HG03097 (cell line): ENCODE results near the gene SIT1.

Source experiments
- ATAC-seq: cut with Tn5 transposase; IDR thresholded peaks from one replicate; pipeline ENCODE4 v1.9.1; 2021; ENCODE audit not compliant: unreplicated experiment, low FRiP score

Gene SIT1

GRCh38 chr9:35682520-35683315 is 32.0 kb upstream of the SIT1 start:
- no peak for ATAC-seq

- ATAC-seq, result no peak
Measured at GRCh38 chr9:35682051-35682450, 31.3 kb upstream of the SIT1 start.

GRCh38 chr9:35681341-35682002 is 30.7 kb upstream of the SIT1 start:
- no peak for ATAC-seq

DNA sequence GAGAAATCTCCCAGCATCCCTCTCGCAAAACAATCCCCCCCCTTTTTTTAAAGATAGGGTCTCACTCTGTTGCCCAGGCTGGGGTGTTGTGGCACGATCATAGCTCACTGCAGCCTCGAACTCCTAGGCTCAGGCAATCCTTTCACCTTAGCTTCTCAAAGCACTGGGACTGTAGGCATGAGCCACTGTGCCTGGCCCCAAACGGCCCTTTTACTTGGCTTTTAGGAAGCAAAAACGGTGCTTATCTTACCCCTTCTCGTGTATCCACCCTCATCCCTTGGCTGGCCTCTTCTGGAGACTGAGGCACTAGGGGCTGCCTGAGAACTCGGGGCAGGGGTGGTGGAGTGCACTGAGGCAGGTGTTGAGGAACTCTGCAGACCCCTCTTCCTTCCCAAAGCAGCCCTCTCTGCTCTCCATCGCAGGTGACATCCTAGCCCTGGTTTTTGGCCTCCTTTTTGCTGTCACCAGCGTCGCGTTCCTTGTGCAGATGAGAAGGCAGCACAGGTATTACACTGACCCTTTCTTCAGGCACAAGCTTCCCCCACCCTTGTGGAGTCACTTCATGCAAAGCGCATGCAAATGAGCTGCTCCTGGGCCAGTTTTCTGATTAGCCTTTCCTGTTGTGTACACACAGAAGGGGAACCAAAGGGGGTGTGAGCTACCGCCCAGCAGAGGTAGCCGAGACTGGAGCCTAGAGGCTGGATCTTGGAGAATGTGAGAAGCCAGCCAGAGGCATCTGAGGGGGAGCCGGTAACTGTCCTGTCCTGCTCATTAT is 29.8 kb upstream of the SIT1 start:
- no peak for ATAC-seq

GRCh38 chr9:35679766-35680330 is 29.1 kb upstream of the SIT1 start:
- no peak for ATAC-seq

- ATAC-seq, result no peak
Measured at GRCh38 chr9:35679091-35679490, 28.4 kb upstream of the SIT1 start.

- no peak for ATAC-seq
Measured at GRCh38 chr9:35675732-35676392, 25.1 kb upstream of the SIT1 start.

DNA sequence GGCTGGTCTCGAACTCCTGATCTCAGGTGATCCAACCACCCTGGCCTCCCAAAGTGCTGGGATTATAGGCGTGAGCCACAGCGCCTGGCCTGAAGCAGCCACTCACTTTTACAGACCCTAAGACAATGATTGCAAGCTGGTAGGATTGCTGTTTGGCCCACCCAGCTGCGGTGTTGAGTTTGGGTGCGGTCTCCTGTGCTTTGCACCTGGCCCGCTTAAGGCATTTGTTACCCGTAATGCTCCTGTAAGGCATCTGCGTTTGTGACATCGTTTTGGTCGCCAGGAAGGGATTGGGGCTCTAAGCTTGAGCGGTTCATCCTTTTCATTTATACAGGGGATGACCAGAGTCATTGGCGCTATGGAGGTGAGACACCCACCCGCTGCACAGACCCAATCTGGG is 24.5 kb upstream of the SIT1 start:
- no peak for ATAC-seq

GRCh38 chr9:35674025-35674361 is 23.3 kb upstream of the SIT1 start:
- ATAC-seq, result no peak

DNA sequence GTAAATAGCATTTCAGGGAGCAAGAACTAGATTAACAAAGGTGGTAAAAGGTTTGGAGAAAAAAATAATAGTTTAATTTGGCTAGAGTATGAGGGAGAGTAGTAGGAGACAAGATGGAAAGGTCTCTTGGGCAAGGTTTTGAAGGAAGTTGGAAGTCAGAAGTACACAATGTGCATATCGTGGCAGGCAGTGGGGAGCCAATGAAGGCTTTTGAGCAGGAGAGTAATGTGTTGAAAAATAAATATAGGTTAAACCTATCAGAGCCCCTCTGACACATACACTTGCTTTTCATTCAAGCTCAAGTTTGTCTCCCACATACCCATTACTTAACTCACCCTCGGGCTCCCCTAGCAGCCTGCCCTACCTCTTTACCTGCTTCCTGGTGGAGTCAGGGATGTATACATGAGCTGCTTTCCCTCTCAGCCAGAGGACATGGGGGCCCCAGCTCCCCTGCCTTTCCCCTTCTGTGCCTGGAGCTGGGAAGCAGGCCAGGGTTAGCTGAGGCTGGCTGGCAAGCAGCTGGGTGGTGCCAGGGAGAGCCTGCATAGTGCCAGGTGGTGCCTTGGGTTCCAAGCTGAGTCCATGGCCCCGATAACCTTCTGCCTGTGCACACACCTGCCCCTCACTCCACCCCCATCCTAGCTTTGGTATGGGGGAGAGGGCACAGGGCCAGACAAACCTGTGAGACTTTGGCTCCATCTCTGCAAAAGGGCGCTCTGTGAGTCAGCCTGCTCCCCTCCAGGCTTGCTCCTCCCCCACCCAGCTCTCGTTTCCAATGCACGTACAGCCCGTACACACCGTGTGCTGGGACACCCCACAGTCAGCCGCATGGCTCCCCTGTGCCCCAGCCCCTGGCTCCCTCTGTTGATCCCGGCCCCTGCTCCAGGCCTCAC is 22.6 kb upstream of the SIT1 start, which contains the start of gene CA9:
TSS of gene CA9 (plus strand) at position 797 of the 893 bp plus-strand sequence. CDS start at position 829, 32 bp downstream.
- no peak for ATAC-seq

DNA sequence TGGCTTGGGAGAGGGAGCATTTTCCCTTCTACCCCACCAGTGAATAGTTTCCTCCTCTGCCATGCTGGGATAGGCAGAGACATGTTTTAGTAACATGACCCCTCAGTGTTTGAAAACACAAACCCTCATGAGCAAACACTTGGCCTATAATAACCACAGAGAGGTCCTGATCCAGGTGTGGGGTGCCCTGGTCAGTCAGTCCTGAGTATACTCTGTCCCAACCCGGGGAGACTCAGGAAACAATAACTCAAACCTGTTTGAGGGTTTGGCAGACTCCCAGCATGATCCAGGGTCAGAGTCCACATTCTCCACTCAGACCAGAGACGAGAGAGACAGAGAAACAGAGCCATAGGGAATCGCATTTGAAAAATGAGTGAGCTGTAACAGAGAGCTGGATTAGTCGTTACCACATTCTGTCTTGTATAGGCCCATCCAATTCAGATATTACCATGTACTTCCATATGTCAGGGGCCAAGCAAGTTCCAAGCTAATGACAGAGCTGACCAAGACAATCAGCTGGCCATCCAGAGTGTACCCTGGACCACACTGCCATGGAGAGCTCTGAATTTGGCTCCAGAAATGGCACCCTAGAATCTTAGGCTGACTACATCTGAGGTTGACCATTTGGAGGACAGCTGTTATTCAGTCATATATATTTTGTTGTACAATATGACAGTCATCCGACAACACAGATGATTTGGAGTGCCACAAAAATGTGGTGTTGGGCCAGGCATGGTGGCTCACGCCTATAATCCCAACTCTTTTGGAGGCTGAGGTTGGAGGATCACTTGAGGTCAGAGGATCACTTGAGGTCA is 18.8 kb upstream of the SIT1 start:
- no peak for ATAC-seq

GRCh38 chr9:35667939-35668338 is 17.2 kb upstream of the SIT1 start:
- no peak for ATAC-seq

DNA sequence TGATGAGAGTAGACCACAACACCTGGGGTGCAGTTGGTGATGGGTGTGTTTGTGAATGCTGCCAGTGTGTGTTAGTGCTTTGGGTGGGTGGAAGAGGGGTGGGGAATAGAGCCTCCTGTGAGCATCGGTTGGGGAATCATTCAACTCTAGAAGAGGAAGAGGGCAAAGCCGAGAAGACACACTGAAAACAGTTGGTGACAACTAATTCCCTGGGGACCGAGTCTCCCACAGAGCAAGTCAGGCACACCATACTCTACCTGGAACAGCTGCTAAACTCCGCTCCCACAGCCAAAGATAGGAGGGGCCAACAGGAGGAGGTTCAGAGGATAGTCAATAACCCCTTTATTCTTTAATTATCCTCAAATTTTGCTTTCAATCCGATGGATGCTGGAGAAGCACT is 15.8 kb upstream of the SIT1 start:
- ATAC-seq, result no peak

DNA sequence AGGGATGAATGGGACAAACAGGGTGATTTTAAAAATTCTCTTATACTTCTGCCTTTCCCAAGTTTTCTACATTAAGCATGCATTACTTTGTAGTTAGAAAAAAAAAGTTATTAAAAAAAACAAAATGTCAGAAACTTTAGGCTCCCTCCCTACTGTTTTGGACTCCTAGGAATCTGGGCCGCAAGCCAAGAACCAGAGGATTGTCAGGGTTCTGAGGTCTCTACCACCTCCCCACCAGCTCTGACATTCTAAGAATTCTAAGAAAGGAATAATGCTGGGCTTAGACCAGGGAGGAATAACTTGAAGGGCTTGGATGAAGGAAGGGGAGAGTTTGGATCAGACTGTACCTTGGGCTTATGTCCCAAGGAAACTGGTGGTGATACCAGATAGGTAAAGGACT is 15.3 kb upstream of the SIT1 start:
- no peak for ATAC-seq

- no peak for ATAC-seq
Measured at GRCh38 chr9:35665471-35665818, 14.7 kb upstream of the SIT1 start.

- peak; percentile 64 for ATAC-seq
Measured at GRCh38 chr9:35664531-35665470, 14.1 kb upstream of the SIT1 start, which contains the start of gene ARHGEF39. Gene ARHGEF39 (minus strand): TSS chr9:35665195. CDS start chr9:35665169, 26 bp downstream.

DNA sequence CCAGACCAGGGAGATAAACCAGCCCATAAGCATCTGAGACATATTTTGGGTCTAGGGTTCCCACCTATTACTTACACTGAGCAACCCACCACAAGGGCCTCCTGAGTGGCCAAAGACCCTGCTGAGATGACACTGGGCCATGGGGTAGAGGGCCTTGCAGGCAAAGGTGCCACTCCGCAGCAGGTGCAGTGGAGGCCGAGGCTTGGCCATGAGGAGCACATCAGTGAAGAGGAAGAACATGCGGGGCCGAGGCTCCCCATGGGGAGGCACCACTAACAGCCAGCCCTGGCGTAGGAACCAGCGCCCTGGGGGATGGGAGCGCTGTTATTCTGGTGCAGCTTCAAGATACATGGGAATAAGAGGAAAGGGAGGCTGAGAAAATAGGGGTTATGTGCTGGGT is 11.7 kb upstream of the SIT1 start:
- ATAC-seq, result no peak
